ENCODE data around the gene PPP1R12B.
"Not testable (repeated sequence)": the region's sequence is repeated elsewhere in the genome, so short reads cannot be mapped to it uniquely, and the experiment has no call there.

PPP1R12B gene

GRCh38 chr1:202456372-202457169 is 108.1 kb downstream of the PPP1R12B start:
- peak; percentile 44 for DNase-seq

DNA sequence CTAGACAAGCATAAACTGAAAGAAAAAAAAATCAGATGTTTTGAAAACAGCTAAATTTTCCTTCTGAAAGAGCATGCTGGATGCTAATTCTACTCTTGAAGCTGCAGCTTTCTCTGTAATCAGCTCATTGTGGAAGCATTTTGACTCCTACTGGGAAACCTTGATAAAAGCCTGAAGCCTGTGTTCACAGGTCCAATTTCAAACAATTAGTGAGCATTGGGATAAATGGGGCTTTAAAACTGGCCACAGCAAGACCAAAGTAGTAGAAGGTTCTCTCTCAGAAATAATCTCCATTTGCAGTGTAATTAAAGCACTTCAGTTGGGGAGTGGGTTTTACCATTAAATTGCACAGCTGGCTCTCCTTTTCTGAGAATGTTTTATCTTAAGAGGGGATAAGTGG is 110.2 kb downstream of the PPP1R12B start:
- not testable (repeated sequence) for DNase-seq

GRCh38 chr1:202459470-202460142 is 111.1 kb downstream of the PPP1R12B start:
- not testable (repeated sequence) for DNase-seq

DNA sequence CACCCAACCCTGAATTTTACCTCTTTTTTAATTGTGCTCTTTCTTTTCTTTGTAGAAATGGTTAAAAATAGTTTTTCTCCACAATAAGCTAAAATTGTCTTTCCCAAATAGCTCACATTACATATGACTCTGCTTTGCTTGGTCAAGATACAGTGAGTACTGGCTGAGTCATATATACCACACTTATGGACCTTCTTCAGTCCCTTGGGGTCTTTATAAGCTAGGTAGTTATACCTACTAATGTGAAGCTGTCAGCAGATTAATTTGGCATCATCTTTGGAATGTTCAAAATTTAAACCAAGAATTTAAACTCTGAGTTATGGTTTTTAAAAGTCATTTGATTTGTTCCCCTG is 111.6 kb downstream of the PPP1R12B start:
- DNase-seq, result not testable (repeated sequence)

DNA sequence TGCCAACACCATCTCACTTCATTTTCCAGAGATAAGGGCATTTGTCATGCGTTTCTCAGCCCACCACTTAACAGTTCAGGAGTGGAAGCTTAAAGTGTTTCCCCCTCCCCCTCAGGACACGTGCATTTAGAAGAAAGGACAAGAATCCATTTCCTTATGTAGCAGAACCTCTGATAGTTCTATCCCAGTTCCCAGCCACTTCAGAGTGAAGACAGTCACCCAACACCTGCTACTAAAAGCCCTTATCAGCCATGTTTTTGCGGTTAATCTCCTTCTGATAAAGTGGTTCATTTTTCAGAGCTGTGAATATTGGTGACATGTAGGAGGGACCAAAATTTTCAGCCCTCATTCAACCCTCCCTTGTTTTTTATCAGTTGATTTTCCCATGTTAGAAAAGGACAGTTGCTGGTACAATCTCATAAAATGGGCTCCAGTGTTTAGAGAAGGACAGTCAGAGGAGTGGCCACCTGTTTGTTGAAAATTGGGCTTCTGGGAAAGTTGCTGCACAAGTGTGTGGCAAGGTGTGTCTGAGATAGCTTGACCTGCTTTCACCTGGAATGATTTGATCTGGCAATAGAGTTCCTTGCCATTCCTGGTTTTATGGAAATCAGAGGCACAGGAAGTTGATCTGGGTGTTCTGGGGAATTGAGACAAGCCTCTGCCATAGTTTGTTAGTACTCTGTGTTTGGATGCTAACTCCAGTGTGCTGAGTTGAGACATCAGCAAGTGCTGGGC is 114.0 kb downstream of the PPP1R12B start:
- no peak for DNase-seq

DNA sequence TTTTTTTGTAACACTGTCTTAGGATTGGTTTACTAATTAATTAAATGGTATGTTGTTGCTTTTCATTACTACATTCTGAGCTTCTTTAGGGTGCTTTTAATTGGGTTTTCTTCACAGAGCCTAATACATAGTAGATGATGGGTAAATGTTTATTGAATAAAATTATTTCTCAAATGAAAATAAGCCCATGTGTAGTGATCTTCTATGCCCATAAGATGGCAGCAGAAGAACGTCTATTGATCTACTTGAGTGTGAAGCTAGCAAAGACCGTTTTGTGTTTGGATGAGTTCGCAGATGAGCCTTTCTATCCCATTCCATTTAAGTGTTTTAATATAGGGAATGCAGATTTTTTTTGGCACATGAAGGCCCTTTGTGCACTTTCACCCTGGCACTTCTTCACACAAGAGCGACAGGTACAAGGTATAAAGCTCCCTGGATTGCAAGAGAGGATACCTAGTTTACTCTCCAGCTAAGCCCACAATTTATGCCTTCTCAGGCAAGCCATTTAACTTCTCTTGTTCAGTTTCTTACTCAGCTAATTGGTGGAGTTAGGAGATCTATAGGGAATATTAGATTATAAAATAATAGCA is 115.7 kb downstream of the PPP1R12B start:
- peak; percentile 28 for DNase-seq

GRCh38 chr1:202465644-202466270 is 117.3 kb downstream of the PPP1R12B start:
- not testable (repeated sequence) for DNase-seq

GRCh38 chr1:202466339-202466738 is 117.8 kb downstream of the PPP1R12B start:
- not testable (repeated sequence) for DNase-seq

- DNase-seq, result not testable (repeated sequence)
Observed at GRCh38 chr1:202467381-202467780, 118.9 kb downstream of the PPP1R12B start.

GRCh38 chr1:202468695-202469094 is 120.2 kb downstream of the PPP1R12B start:
- DNase-seq, result not testable (repeated sequence)

DNA sequence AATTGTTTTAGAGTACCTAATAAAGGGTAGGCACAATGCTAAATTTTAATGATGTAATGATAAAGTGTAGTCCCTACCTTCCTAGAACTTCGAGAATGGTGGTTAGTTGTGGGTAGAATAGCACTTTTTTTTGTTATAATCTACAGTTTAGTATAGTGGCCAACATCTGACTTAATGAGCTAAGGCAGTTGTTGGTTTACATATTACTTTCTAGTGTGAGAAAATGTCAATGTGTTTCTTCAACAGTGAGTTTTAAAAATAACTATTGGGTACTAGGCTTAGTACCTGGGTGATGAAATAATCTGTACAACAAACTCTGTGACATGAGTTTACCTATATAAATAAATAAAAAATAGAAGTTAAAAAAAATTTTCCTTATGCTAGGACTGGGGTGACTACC is 120.6 kb downstream of the PPP1R12B start:
- DNase-seq, result not testable (repeated sequence)

DNA sequence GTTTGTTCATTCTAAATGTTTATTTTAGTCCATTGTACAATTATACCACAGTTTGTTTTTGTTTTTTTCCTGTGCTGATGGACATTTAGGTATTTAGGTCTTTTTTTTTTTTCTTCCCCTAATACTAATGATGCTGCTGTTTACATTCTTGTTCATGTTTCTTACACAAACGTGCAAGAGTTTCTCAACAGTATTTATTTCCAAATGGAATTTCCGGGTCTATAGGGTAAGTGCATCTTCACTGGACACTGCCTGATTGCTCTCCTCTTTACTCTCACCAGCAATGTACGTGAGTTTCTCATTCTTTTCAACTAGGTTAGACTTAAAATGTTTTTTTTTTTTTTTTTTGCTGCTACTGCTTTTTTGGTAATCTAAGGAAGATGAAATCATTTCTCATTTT is 122.7 kb downstream of the PPP1R12B start:
- no peak for DNase-seq

DNA sequence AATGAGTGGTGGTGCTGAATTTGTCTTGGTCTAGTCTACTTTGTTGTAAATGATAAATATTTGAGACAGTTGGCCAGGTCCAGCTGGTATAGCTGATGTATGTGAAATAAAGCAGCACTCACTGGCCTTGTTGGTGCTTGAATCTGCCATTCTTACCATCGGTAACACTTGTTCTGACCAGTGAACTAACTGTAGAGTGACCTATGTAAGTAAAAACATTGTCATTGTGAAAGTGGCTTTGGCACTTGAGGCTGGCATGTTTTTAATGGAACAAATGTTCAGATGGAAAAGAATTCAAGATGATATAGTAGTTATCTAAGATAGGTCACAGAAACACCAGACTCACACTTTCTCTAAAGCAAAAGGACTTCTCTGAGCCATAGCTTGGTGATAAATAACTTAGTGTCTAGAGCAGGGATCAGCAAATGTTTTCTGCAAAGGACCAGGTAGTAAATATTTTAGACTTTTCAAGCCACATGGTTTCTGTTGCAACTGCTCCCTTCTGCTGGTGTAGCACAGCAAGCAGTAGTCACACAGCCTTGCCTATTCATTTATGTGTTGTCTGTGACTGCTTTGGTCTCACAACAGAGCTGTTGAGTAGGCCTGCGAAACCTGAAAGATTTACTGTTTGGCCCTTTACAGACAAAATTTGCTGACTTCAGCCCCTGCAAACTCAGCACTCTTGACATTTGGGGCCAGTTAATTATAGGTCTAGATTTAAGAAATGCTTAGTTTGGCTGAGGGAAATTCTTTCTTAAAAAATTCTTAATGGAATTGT is 124.0 kb downstream of the PPP1R12B start:
- DNase-seq, result not testable (repeated sequence)

GRCh38 chr1:202473266-202474045 is 125.0 kb downstream of the PPP1R12B start:
- DNase-seq, result not testable (repeated sequence)

DNA sequence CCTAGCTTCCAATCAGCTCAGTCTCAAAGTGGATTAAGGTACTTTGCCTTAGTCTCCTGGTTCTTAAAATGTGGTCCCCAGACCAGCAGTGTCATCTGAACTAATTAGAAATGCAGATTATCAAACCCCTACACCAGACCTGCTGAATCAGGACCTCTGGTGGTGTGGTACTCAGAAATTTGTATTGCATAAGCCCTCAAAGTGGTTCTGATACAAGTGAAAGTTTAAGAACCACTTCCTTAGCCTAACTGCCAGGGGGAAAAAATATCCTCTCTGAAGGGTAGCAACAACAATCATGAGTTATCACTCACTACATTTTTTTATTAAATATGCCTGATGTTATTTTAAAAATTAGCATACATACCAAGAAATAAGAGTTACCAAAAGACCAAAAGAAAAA is 131.2 kb downstream of the PPP1R12B start:
- DNase-seq, result peak; percentile 24

GRCh38 chr1:202480640-202481039 is 132.1 kb downstream of the PPP1R12B start:
- DNase-seq, result not testable (repeated sequence)

DNA sequence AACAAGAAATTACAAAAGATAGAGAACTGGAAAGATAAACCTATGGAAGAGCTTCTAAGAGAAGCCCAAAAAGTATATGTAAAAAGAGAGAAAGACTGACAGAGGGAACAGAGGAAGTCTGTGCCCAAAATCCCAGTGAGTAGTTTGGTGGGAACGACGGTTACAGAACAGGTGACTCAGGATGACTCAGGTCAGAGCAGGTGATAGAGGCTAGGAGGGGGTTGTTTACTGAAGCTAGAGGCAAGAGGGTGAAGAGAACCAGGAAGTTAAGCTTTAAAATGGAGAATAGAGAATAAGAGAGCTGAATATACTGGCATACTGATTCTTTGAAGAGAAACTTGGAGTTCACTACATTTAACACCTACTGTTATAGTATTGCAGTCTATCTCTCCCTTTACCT is 134.9 kb downstream of the PPP1R12B start:
- not testable (repeated sequence) for DNase-seq

- peak; percentile 14 for DNase-seq
Observed at GRCh38 chr1:202484032-202484431, 135.5 kb downstream of the PPP1R12B start.

DNA sequence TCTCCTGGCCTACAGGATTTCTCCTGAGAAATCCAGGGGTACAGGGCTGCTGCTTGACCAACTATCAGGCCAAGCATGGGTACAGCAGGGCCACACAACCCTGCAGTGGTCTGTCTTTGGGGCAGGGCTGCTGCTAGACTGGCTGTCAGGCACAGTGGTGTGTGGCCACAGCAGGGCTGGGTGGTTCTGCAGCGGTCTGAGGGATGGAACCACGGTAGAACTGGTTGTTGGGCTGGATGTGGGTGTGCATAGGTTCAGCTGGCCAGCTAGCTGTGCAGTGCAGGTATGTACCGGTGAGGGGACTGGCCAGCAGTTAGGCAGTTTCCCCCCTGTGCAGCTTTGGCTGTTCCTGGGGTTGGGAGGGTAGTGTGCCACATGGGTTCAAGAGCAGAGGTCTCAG is 136.3 kb downstream of the PPP1R12B start:
- DNase-seq, result not testable (repeated sequence)

DNA sequence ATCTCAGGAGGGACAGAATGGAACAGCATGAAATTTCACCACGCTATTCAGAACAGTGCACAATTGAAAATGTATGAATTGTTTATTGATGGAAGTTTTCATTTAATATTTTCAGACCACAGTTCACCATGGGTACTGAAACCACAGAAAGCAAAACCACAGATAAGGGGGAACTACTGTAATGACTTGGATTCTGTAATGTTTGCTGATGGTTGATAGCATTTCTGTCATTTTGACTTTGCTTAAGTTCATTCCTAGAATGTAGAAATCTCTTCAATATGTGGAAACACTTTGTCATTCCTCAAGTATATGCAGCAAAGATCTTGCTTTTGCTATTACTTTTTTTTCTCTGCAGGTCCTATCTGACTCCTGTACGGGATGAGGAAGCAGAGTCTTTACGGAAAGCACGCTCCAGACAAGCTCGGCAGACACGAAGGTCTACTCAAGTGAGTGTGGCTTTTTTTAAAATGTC is 139.7 kb downstream of the PPP1R12B start:
- peak; percentile 85 for DNase-seq

- DNase-seq, result not testable (repeated sequence)
Observed at GRCh38 chr1:202489101-202489500, 140.6 kb downstream of the PPP1R12B start.
